Loucy (cell line): ENCODE measurements around the gene PMEPA1.

Experiments
- H2AFZ ChIP-seq: fragments of 200-600 bp; sonication (generic); 2 replicates; pipeline ENCODE4 v1.6.0; 2016; ENCODE audit warnings: antibody characterized with exemption, mild to moderate bottlenecking, low read length, moderate library complexity
- H3F3A ChIP-seq: fragments of 200-600 bp; 2 replicates; pipeline ENCODE4 v1.6.0; 2016; ENCODE audit warnings: antibody characterized with exemption, low read depth, mild to moderate bottlenecking
- H3K27me3 ChIP-seq: fragments of 200-600 bp; sonication (generic); 2 replicates; pipeline ENCODE4 v1.6.1; 2014; ENCODE audit warnings: low read length, mild to moderate bottlenecking; ENCODE audit not compliant: insufficient read depth, poor library complexity, severe bottlenecking
- H3K36me3 ChIP-seq: fragments of 200-600 bp; sonication (generic); 2 replicates; pipeline ENCODE4 v1.6.1; 2016; ENCODE audit warnings: low read length; ENCODE audit not compliant: insufficient read depth
- H3K4me1 ChIP-seq: fragments of 200-600 bp; sonication (generic); 2 replicates; pipeline ENCODE4 v1.5.1; 2014; ENCODE audit warnings: low read length, mild to moderate bottlenecking; ENCODE audit not compliant: insufficient read depth, poor library complexity, severe bottlenecking
- H3K4me2 ChIP-seq: fragments of 200-600 bp; sonication (generic); 2 replicates; pipeline ENCODE4 v1.6.0; 2014; ENCODE audit warnings: antibody characterized with exemption, low read length, low read depth, mild to moderate bottlenecking; ENCODE audit not compliant: poor library complexity, severe bottlenecking
- H3K4me3 ChIP-seq: fragments of 200-600 bp; sonication (generic); 2 replicates; pipeline ENCODE4 v1.5.1; 2014; ENCODE audit warnings: low read length, mild to moderate bottlenecking, mixed read lengths; ENCODE audit not compliant: poor library complexity, severe bottlenecking
- H3K79me2 ChIP-seq: fragments of 200-600 bp; sonication (generic); 2 replicates; pipeline ENCODE4 v1.6.1; 2014; ENCODE audit warnings: low read length; ENCODE audit not compliant: insufficient read depth
- H3K9ac ChIP-seq: fragments of 200-600 bp; sonication (generic); 2 replicates; pipeline ENCODE4 v1.6.0; 2014; ENCODE audit warnings: mild to moderate bottlenecking, low read depth, low read length, moderate library complexity; ENCODE audit not compliant: poor library complexity, severe bottlenecking
- H3K9me2 ChIP-seq: fragments of 200-600 bp; sonication (generic); replicated peaks from 2 replicates; pipeline ENCODE4 v1.6.1; 2016; ENCODE audit warnings: low read depth, low read length, mixed read lengths
- H3K9me3 ChIP-seq: fragments of 200-600 bp; sonication (generic); 2 replicates; pipeline ENCODE4 v1.6.1; 2014; ENCODE audit warnings: mild to moderate bottlenecking, antibody characterized with exemption, low read length, low read depth; ENCODE audit not compliant: insufficient read depth
- H4K20me1 ChIP-seq: fragments of 200-600 bp; sonication (generic); 2 replicates; pipeline ENCODE4 v1.6.0; 2014; ENCODE audit warnings: antibody characterized with exemption, low read length, mild to moderate bottlenecking; ENCODE audit not compliant: insufficient read depth, poor library complexity, severe bottlenecking
- CTCF ChIP-seq: fragments of 200-600 bp; sonication (generic); conservative IDR thresholded peaks from 2 replicates; pipeline ENCODE4 v1.5.1; 2014; ENCODE audit warnings: mild to moderate bottlenecking, antibody characterized with exemption, low read length
- EZH2phosphoT487 ChIP-seq: fragments of 200-600 bp; IDR thresholded peaks from 2 replicates; pipeline ENCODE4 v1.6.1; 2018; ENCODE audit warnings: antibody characterized with exemption, mild to moderate bottlenecking, moderate library complexity, borderline replicate concordance

Gene PMEPA1

GRCh38 chr20:57699395-57699794 lies 10.4 kb downstream of the PMEPA1 start:
- Histone ChIP-seq H3K9me3 (no peaks in the 10 kb centered on the region), H3K4me1 (no peaks in the 10 kb centered on the region), H3K4me2 (no peak overlapping the region), H3K9ac (no peak overlapping the region), H3K36me3 (no peaks in the 10 kb centered on the region), H3K4me3 (no peak overlapping the region), H3F3A (no peaks in the 10 kb centered on the region), H2AFZ (no peak overlapping the region), H3K27me3 (no peaks in the 10 kb centered on the region), H4K20me1 (no peaks in the 10 kb centered on the region), H3K79me2 (peaks cover 29% of the 10 kb centered on the region), H3K9me2 (no peaks in the 10 kb centered on the region)
- TF ChIP-seq EZH2phosphoT487 (no peak), CTCF (no peak)

GRCh38 chr20:57698867-57699275 lies 10.9 kb downstream of the PMEPA1 start:
- Histone ChIP-seq H3K36me3 (no peaks in the 10 kb centered on the region), H3K9ac (no peak overlapping the region), H3K27me3 (no peaks in the 10 kb centered on the region), H3F3A (no peaks in the 10 kb centered on the region), H3K4me3 (no peak overlapping the region), H3K4me2 (no peak overlapping the region), H3K79me2 (peaks cover 29% of the 10 kb centered on the region), H3K4me1 (no peaks in the 10 kb centered on the region), H3K9me3 (no peaks in the 10 kb centered on the region), H2AFZ (no peak overlapping the region), H3K9me2 (no peaks in the 10 kb centered on the region), H4K20me1 (no peaks in the 10 kb centered on the region)
- TF ChIP-seq CTCF, result no peak
- TF ChIP-seq EZH2phosphoT487, result no peak

GRCh38 chr20:57698116-57698866 lies 11.5 kb downstream of the PMEPA1 start:
- Histone ChIP-seq H3K4me3 (no peak overlapping the region), H3K4me1 (no peaks in the 10 kb centered on the region), H3K9me3 (no peaks in the 10 kb centered on the region), H2AFZ (no peak overlapping the region), H3K9me2 (no peaks in the 10 kb centered on the region), H3F3A (no peaks in the 10 kb centered on the region), H3K9ac (no peak overlapping the region), H4K20me1 (no peaks in the 10 kb centered on the region), H3K27me3 (no peaks in the 10 kb centered on the region), H3K4me2 (no peak overlapping the region), H3K79me2 (peaks cover 29% of the 10 kb centered on the region), H3K36me3 (no peaks in the 10 kb centered on the region)
- TF ChIP-seq CTCF (no peak), EZH2phosphoT487 (no peak)
